Neural cell (in vitro differentiated cells): ENCODE results near the gene GCK.

Source experiments
- CTCF ChIP-seq: fragments of 450-650 bp; IDR thresholded peaks from 2 replicates; pipeline ENCODE4 v1.5.1; 2014; ENCODE audit warnings: antibody characterized with exemption, mild to moderate bottlenecking, moderate library complexity; ENCODE audit not compliant: poor library complexity, severe bottlenecking
- EP300 ChIP-seq: fragments of 450-650 bp; conservative IDR thresholded peaks from 2 replicates; pipeline ENCODE4 v1.6.1; 2014; ENCODE audit warnings: antibody characterized with exemption, mild to moderate bottlenecking, moderate library complexity; ENCODE audit not compliant: poor library complexity, severe bottlenecking
- EZH2 ChIP-seq: fragments of 200-600, 300-800 bp; shearing (Covaris generic), sonication (generic); IDR thresholded peaks from 2 replicates; pipeline ENCODE4 v1.6.1; 2014; ENCODE audit warnings: antibody characterized with exemption, low read length, borderline replicate concordance, mild to moderate bottlenecking; ENCODE audit not compliant: insufficient read depth, poor library complexity, severe bottlenecking
- MXI1 ChIP-seq: fragments of 450-650 bp; conservative IDR thresholded peaks from 2 replicates; pipeline ENCODE4 v1.6.1; 2014; ENCODE audit warnings: antibody characterized with exemption, mild to moderate bottlenecking; ENCODE audit not compliant: poor library complexity, severe bottlenecking
- RAD21 ChIP-seq: fragments of 450-650 bp; conservative IDR thresholded peaks from 2 replicates; pipeline ENCODE4 v1.6.1; 2014; ENCODE audit warnings: antibody characterized with exemption, mild to moderate bottlenecking, moderate library complexity
- TAF1 ChIP-seq: IDR thresholded peaks from 2 replicates; pipeline ENCODE4 v1.6.1; 2012; ENCODE audit warnings: low read depth

DNA sequence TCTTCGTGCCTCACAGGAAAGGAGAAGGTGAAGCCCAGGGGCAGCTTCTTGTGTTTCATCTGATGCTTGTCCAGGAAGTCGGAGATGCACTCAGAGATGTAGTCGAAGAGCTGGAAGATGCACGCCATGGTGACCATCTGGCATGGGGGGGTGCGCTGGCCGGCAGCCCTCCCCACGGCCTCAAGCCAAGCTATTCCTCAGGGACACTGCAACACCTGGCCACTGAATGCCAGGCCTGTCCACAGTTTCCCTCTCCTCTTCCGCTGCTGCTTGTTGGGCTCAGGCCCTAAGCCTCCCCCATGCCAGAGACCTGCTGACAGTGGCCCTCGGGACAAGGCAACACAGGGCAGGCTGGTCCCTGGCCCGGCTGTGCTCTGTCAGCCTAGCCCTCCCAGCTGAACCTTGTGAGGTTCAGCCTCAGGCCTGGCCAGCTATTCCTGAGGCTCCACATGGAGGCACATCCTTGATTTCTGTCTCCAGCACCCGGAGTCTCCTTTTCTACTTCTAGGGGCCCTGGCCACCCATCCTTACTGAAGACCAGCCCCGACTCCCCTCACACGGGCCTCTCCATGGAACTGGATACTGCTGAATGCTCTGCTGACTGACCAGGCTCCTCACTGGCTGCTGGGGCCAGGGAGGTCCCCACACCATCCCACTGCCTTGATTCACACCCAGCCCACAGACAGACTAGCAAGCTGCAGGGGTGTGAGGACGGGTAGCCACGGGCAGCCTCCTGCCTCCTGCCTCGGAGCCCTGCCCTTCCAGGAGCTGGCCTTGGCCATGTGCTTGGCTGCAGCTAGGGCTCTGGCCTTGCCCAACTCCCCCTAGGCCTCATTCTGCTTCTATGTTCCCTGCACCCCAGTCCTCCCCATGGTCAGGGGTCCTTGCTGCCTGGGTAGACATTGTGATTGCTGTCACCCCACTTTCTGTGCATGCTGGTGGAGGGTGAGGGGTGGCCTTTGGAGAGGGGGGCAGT, 38.0 kb downstream of the GCK start:
- TF ChIP-seq EP300 (no peak), CTCF (no peak), TAF1 (no peak), MXI1 (no peak), RAD21 (no peak), EZH2 (no peak)
